GM21528 (cell line): ENCODE results near the gene HELZ2.
"Not testable (repeated sequence)": the region's sequence is repeated elsewhere in the genome, so short reads cannot be mapped to it uniquely, and the experiment has no call there.

Source experiments
- ATAC-seq: cut with Tn5 transposase; IDR thresholded peaks from one replicate; pipeline ENCODE4 v1.9.1; 2021; ENCODE audit warnings: mild to moderate bottlenecking, moderate library complexity; ENCODE audit not compliant: unreplicated experiment, low FRiP score

Gene HELZ2, protein sequence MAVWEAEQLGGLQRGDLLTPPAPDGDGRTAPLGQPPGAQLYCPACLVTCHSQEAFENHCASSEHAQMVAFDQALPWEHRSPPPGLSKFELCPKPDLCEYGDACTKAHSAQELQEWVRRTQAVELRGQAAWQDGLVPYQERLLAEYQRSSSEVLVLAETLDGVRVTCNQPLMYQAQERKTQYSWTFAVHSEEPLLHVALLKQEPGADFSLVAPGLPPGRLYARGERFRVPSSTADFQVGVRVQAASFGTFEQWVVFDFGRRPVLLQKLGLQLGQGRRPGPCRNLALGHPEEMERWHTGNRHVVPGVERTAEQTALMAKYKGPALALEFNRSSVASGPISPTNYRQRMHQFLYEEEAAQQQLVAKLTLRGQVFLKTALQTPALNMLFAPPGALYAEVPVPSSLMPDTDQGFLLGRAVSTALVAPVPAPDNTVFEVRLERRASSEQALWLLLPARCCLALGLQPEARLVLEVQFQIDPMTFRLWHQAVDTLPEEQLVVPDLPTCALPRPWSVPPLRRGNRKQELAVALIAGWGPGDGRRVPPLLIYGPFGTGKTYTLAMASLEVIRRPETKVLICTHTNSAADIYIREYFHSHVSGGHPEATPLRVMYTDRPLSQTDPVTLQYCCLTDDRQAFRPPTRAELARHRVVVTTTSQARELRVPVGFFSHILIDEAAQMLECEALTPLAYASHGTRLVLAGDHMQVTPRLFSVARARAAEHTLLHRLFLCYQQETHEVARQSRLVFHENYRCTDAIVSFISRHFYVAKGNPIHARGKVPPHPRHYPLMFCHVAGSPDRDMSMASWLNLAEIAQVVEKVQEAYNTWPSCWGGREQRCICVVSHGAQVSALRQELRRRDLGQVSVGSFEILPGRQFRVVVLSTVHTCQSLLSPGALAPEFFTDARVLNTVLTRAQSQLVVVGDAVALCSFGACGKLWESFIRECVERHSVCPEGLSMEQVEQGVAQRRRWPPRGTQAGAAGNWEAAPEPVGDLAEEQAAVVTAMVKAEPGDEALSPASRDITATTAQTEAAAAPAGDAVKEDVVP (N-terminal part only)

GRCh38 chr20:63574156-63574828 is at the start of gene HELZ2:
HELZ2 (minus strand) TSS chr20:63574239; CDS start chr20:63572385, 1,854 bp downstream.
- no peak for ATAC-seq

DNA sequence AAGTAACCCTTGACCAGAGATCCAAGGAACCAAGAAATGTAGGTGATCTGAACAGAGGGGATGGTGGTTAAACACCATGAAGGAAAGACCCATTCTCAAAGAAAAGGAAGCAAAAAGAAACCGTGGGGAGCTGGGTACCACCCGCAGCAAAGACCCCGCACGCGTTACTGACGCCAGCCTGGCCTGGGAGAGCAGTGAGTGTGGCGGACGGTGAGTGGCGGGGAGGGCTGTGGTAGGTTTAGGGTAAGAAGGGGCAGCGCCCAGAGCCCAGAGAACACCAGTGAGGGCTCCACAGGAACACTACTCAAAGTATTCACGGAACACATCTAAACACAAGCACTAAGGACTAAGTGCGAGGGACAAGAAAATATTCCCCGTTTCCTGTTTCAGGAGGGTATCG is 48.7 kb upstream of the HELZ2 start:
- no peak for ATAC-seq

GRCh38 chr20:63622096-63622495 is 48.1 kb upstream of the HELZ2 start:
- no peak for ATAC-seq

DNA sequence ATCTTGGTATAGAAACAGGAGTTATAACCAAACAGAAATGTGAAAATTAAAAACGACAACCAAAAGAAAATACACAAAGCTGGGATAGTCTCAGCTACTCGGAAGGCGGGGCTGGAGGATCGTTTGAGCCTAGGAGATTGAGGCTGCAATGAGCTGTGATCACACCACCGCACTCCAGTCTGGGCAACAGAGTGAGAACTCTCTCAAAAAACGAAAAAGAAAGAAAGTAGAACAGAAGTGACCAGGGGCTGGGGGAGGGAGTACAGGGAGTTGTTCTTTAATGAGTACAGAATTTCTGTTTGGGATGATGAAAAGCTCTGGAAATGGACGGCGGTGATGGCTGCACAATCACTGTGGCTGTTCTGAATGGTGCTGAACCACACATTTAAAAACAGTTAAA is 47.0 kb upstream of the HELZ2 start:
- no peak for ATAC-seq

- no peak for ATAC-seq
Observed at GRCh38 chr20:63619505-63619904, 45.5 kb upstream of the HELZ2 start.

GRCh38 chr20:63619086-63619485 is 45.0 kb upstream of the HELZ2 start:
- no peak for ATAC-seq

DNA sequence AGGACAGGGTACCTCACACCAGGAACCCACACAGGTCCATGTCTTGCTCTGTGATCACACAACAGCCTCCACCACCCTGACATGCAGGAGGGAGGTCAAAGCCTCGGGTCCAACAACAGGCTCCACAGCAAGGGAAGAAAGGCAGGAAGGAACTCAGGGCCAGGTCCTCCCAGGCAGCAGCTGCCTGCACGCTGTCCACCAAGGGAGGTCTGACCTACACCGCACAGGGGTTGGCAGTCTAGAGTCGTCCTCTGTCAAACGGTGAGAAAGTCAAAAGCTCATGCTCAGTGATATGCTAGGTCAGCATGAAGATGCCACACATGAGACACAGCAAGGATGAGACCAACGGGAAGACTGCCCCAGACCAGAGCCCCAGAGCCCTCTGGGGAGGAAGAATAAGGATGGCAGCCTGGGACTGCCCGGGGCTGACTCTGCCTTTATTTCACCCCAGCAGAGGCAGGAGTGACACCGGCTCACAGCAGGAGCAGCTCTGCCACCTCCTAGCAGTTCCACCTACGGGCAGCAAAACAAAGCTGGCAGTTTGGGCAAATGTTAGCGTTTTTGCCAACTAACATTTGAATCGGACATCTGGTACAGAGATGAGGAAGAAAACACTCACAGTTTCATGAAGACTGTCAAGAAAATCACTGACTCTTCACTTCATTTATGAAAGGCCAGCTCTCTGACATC is 44.4 kb upstream of the HELZ2 start:
- ATAC-seq: no peak

DNA sequence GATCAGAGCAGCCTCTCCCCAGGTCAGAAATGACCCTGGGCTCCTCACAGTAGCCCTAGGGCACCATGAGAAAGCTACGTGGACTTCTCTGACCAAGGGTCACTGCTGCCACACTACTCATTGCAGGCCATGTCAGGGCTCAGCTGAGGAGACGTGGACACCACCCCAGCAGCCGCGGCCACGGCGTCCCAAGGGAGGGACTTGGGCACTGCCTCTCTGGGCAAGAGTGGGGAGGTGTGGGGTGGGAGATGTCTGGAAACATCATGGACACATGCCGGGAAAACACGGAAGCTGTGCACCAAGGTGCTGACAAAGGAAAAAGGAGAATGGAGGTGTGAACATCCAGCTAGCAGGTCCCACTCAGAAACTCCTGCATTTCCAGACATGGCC is 43.8 kb upstream of the HELZ2 start:
- ATAC-seq: no peak

DNA sequence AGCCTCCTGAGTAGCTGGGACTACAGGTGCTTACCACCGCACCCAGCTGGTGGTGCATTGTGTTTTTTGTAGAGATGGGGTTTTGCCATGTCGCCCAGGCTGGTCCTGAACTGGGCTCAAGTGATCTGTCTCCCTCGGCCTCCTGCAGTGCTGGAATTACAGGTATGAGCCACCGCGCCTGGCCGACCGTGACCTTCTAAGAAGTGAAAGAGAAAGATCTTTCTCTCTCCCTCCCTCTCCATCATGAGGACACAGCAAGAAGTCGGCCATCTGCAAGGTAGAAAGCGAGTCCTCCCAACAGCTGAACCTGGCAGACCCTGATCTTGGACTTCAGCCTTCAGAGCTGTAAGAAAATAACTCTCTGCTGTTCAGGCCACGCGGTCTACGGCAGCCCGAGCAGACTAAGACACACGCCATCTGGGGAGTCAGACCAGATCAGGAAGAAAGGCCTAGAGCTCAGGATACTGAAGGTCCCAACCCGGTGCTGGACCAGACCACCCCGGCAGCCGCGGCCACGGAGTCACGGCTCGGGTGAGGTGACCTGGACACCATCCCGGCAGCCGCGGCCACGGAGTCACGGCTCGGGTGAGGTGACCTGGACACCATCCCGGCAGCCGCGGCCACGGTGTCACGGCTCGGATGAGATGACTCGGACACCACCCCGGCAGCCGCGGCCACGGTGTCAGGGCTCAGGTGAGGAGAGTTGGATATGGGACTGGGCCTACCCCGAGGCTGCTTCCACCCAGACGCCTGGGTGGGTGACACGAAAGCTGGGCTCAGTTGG is 43.2 kb upstream of the HELZ2 start:
- no peak for ATAC-seq

DNA sequence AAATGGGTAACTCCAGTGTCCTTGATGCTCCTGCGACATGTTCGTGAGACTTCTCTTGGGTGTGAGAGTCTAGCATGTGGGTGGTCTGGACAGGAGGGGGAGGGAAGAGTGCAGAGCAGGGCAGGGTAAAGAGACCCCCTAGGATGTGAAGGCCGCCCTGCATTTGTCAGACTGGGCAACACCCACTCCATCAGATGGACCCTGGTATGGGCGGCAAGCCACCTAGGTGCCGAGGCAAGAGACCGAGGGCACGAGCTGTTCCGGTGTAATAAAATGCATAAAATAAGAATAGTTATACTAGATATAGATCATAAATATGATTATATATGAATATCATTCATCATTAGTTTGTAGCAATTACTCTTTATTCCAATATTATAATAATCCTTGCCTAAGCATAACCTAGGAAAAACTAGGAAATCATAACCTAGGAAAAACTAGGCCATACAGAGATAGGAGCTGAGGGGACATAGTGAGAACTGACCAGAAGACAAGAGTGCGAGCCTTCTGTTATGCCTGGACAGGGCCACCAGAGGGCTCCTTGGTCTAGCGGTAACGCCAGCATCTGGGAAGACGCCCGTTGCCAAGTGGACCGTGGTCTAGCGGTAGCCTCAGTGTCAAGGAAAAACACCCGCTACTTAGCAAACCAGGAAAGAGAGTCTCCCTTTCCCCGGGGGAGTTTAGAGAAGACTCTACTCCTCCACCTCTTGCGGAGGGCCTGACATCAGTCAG is 40.0 kb upstream of the HELZ2 start:
- not testable (repeated sequence) for ATAC-seq

DNA sequence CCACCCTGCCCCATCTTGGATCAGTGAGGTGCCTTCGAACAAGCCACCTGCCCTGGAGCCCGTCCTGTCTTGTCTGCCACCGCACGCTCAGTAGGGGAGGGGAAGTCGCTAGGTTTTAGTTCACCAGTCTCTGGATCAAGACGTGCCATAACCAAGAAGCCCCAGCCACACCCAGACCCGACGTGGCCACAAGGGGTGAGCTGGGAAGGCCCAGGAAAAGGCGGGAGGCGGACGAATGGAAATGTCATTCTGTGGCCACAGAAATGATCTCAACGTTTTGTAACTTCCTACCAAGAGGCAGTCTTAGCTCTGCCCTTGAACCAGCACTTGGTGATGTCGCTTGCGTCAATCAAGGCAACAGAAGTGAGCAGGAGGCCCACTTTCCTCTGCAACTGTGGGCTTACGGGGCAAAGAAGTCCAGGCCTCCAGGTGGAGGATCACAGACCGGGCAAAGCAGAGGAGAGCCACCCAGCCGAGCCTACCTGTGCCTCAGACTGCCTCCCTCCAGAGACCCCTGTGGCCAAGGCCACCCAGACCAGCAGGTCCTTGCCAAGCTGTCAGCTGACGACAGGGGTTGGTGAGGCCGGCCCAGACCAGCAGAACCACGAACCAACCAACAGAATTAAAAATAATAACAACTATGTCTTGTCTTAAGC is 38.4 kb upstream of the HELZ2 start:
- ATAC-seq: no peak

DNA sequence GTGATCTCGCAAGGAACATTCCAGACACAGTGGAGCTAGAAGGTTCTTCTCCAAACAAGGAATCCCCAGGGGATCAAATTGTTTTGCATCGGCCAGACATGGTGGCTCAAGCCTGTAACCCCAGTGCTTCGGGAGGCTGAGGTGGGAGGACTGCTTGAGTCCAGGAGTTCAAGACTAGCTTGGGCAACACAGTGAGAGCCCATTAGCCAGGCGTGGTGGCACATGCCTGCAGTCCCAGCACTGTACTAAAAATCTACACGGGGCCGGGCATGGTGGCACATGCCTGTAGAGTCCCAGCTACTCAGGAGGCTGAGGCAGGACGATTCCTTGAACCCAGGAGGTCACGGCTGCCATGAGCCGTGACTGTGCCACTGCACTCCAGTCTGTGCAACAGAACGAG is 37.6 kb upstream of the HELZ2 start:
- ATAC-seq: no peak

GRCh38 chr20:63610581-63611435 is 36.8 kb upstream of the HELZ2 start:
- no peak for ATAC-seq

- no peak for ATAC-seq
Observed at GRCh38 chr20:63606686-63607085, 32.6 kb upstream of the HELZ2 start.

GRCh38 chr20:63602321-63602720 is 28.3 kb upstream of the HELZ2 start:
- ATAC-seq: no peak

- ATAC-seq: not testable (repeated sequence)
Observed at GRCh38 chr20:63601679-63602078, 27.6 kb upstream of the HELZ2 start.

GRCh38 chr20:63599396-63600050 is 25.5 kb upstream of the HELZ2 start:
- no peak for ATAC-seq
